IMR-90 (cell line): Measurements from ENCODE around the gene ACSS1. TPM values are rescaled to one million over a fixed set of nuclear protein-coding genes. Genes with fewer than 3 reads are reported as not detected.

ENCODE experiments used
- ATAC-seq: fragments of 200-7000 bp; cut with Tn5 transposase; 2 replicates; pipeline ENCODE4 v1.9.1; 2020; ENCODE audit warnings: low read depth, mild to moderate bottlenecking, moderate library complexity
- BruUV-seq: library from RNA; stranded (reverse); fragments of 400-500 nt; replicated peaks from 2 replicates; lab custom pipeline; 2021; lab: Mats Ljungman, UMichigan
- CTCF ChIA-PET: fragments of 300-600 bp; formaldehyde crosslinking; extraction: SDS; loops from one replicate; lab custom pipeline; 2021; ENCODE audit warnings: antibody characterized with exemption; lab: Yijun Ruan, JAX
- POLR2A ChIA-PET: fragments of 300-600 bp; sonication (Branson Sonifier 250); formaldehyde crosslinking; loops from one replicate; lab custom pipeline; 2022; ENCODE audit warnings: antibody characterized with exemption; ENCODE audit not compliant: unreplicated experiment; lab: Charles Lee
- DNase-seq: peaks from one replicate; pipeline ENCODE4 v3.0.0; 2013
- H2AFZ ChIP-seq: replicated peaks from 2 replicates; pipeline ENCODE3; 2013; ENCODE audit warnings: low read length, mild to moderate bottlenecking; ENCODE audit not compliant: poor library complexity
- H2AK5ac ChIP-seq: 2 replicates; pipeline ENCODE4 v1.6.1; 2013; ENCODE audit warnings: low read depth, low read length, inconsistent platforms
- H2AK9ac ChIP-seq: replicated peaks from 2 replicates; pipeline ENCODE3; 2013; ENCODE audit warnings: mild to moderate bottlenecking, low read depth, low read length, moderate library complexity; ENCODE audit not compliant: poor library complexity
- H2BK120ac ChIP-seq: 2 replicates; pipeline ENCODE4 v1.6.1; 2013; ENCODE audit warnings: low read depth, low read length, inconsistent platforms
- H2BK15ac ChIP-seq: 3 replicates; pipeline ENCODE4 v1.6.1; 2013; ENCODE audit warnings: low read depth, low read length, inconsistent platforms
- H2BK20ac ChIP-seq: 2 replicates; pipeline ENCODE4 v1.6.1; 2013; ENCODE audit warnings: low read depth, mild to moderate bottlenecking, inconsistent platforms, low read length, moderate library complexity
- H2BK5ac ChIP-seq: 2 replicates; pipeline ENCODE4 v1.6.1; 2013; ENCODE audit warnings: mild to moderate bottlenecking, low read depth, low read length, inconsistent platforms; ENCODE audit not compliant: poor library complexity, severe bottlenecking
- H3K14ac ChIP-seq: replicated peaks from 2 replicates; pipeline ENCODE4 v1.6.1; 2013; ENCODE audit warnings: low read depth, low read length, inconsistent platforms
- H3K18ac ChIP-seq: 2 replicates; pipeline ENCODE4 v1.6.1; 2013; ENCODE audit warnings: low read depth, low read length, control low read depth
- H3K23ac ChIP-seq: 2 replicates; pipeline ENCODE4 v1.6.1; 2013; ENCODE audit warnings: low read depth, low read length, inconsistent platforms
- H3K27ac ChIP-seq: 2 replicates; pipeline ENCODE4 v1.5.1; 2013; ENCODE audit warnings: mild to moderate bottlenecking, control low read depth, low read length; ENCODE audit not compliant: insufficient read depth
- H3K27me3 ChIP-seq: 2 replicates; pipeline ENCODE4 v1.6.1; 2013; ENCODE audit warnings: low read length; ENCODE audit not compliant: control insufficient read depth, insufficient read depth
- H3K36me3 ChIP-seq: 2 replicates; pipeline ENCODE4 v1.6.1; 2013; ENCODE audit warnings: low read length, mixed read lengths; ENCODE audit not compliant: control insufficient read depth, insufficient read depth
- H3K4ac ChIP-seq: 2 replicates; pipeline ENCODE4 v1.6.1; 2013; ENCODE audit warnings: low read depth, low read length, inconsistent platforms
- H3K4me1 ChIP-seq: 2 replicates; pipeline ENCODE4 v1.6.1; 2013; ENCODE audit warnings: low read length, mixed read lengths; ENCODE audit not compliant: control insufficient read depth, insufficient read depth
- H3K4me2 ChIP-seq: 2 replicates; pipeline ENCODE4 v1.6.1; 2013; ENCODE audit warnings: low read depth, mild to moderate bottlenecking, control low read depth, low read length, moderate library complexity
- H3K4me3 ChIP-seq: 2 replicates; pipeline ENCODE4 v1.5.1; 2013; ENCODE audit warnings: low read depth, mild to moderate bottlenecking, control low read depth, low read length, moderate library complexity; ENCODE audit not compliant: insufficient read depth
- H3K56ac ChIP-seq: 2 replicates; pipeline ENCODE4 v1.6.1; 2013; ENCODE audit warnings: low read length, inconsistent platforms; ENCODE audit not compliant: insufficient read depth; ENCODE audit errors: extremely low read depth
- H3K79me1 ChIP-seq, 2 experiments: 2 replicates each; pipeline ENCODE4 v1.6.1; 2013; ENCODE audit warnings: low read length in 2 of 2, inconsistent platforms in 1 of 2, low read depth in 1 of 2
- H3K9ac ChIP-seq: 2 replicates; pipeline ENCODE4 v1.6.1; 2013; ENCODE audit warnings: low read depth, low read length, control low read depth
- H3K9me1 ChIP-seq: 2 replicates; pipeline ENCODE4 v1.6.1; 2013; ENCODE audit warnings: low read length, inconsistent platforms; ENCODE audit not compliant: insufficient read depth
- H3K9me3 ChIP-seq: 2 replicates; pipeline ENCODE4 v1.6.1; 2013; ENCODE audit warnings: low read length; ENCODE audit not compliant: control insufficient read depth, insufficient read depth
- H4K20me1 ChIP-seq: 2 replicates; pipeline ENCODE4 v1.6.1; 2013; ENCODE audit warnings: low read length, inconsistent platforms; ENCODE audit not compliant: insufficient read depth
- H4K5ac ChIP-seq: 2 replicates; pipeline ENCODE4 v1.6.1; 2013; ENCODE audit warnings: mild to moderate bottlenecking, low read depth, low read length, control low read depth
- H4K8ac ChIP-seq, 2 experiments: 2 replicates each; pipeline ENCODE4 v1.6.1; 2013; ENCODE audit warnings: low read depth in 2 of 2, low read length in 2 of 2, control low read depth in 1 of 2, inconsistent platforms in 1 of 2
- H4K91ac ChIP-seq: 2 replicates; pipeline ENCODE4 v1.6.1; 2013; ENCODE audit warnings: low read depth, low read length, inconsistent platforms; ENCODE audit not compliant: insufficient read depth
- BHLHE40 ChIP-seq: fragments of 150-350 bp; IDR thresholded peaks from 2 replicates; pipeline ENCODE4 v1.6.1; 2016; ENCODE audit warnings: mild to moderate bottlenecking, low read depth, low read length
- CEBPB ChIP-seq: IDR thresholded peaks from 2 replicates; pipeline ENCODE4 v1.6.1; 2012; ENCODE audit warnings: low read depth, low read length, improper control_type of control experiment
- CHD1 ChIP-seq: IDR thresholded peaks from 2 replicates; pipeline ENCODE4 v1.6.1; 2012; ENCODE audit warnings: low read depth, low read length, improper control_type of control experiment
- FOS ChIP-seq: fragments of 150-350 bp; IDR thresholded peaks from 2 replicates; pipeline ENCODE4 v1.6.1; 2016; ENCODE audit warnings: low read depth, low read length
- MAFK ChIP-seq: IDR thresholded peaks from 2 replicates; pipeline ENCODE4 v1.6.1; 2012; ENCODE audit warnings: low read depth, low read length, improper control_type of control experiment
- MAZ ChIP-seq: IDR thresholded peaks from 2 replicates; pipeline ENCODE4 v1.6.1; 2012; ENCODE audit warnings: low read depth, mild to moderate bottlenecking, low read length, improper control_type of control experiment, moderate library complexity, borderline replicate concordance
- MXI1 ChIP-seq: IDR thresholded peaks from 2 replicates; pipeline ENCODE4 v1.6.1; 2012; ENCODE audit warnings: low read depth, mild to moderate bottlenecking, low read length, moderate library complexity, borderline replicate concordance
- NFE2L2 ChIP-seq: fragments of 150-350 bp; IDR thresholded peaks from 2 replicates; pipeline ENCODE4 v1.6.1; 2016; ENCODE audit warnings: low read depth, mild to moderate bottlenecking, low read length
- POLR2A ChIP-seq: IDR thresholded peaks from 2 replicates; pipeline ENCODE4 v1.6.1; 2012; ENCODE audit warnings: mild to moderate bottlenecking, low read depth, low read length
- RAD21 ChIP-seq: IDR thresholded peaks from 2 replicates; pipeline ENCODE4 v1.6.1; 2012; ENCODE audit warnings: low read length, improper control_type of control experiment
- RCOR1 ChIP-seq: IDR thresholded peaks from 2 replicates; pipeline ENCODE4 v1.6.1; 2012; ENCODE audit warnings: mild to moderate bottlenecking, low read length, improper control_type of control experiment; ENCODE audit not compliant: insufficient replicate concordance
- RFX5 ChIP-seq: IDR thresholded peaks from 2 replicates; pipeline ENCODE4 v1.8.0; 2012; ENCODE audit warnings: low read depth, mild to moderate bottlenecking, low read length, moderate library complexity
- SMC3 ChIP-seq: fragments of 150-350 bp; IDR thresholded peaks from 2 replicates; pipeline ENCODE4 v1.6.1; 2016; ENCODE audit warnings: low read depth, mild to moderate bottlenecking, antibody characterized with exemption, low read length, moderate library complexity
- USF2 ChIP-seq: fragments of 150-350 bp; IDR thresholded peaks from 2 replicates; pipeline ENCODE4 v1.6.1; 2017; ENCODE audit warnings: mild to moderate bottlenecking, antibody characterized with exemption, low read length, low read depth
- WGBS, 2 experiments: methylation state at CpG; one replicate each; pipeline versions ENCODE4 v1.1.5 to v1.1.7; 2013; ENCODE audit warnings: missing lambda C conversion rate in 2 of 2; ENCODE audit not compliant: insufficient read length in 1 of 2; ENCODE audit errors: extremely low coverage in 2 of 2; 5-methylcytosine and 5-hydroxymethylcytosine counted together
- dilution Hi-C: fragments of 300-500 bp; cut with HindIII; formaldehyde crosslinking; loops from one replicate; pipeline ENCODE4 v1.14.3; 2018; ENCODE audit warnings: low sequenced_read_pairs; ENCODE audit not compliant: unreplicated experiment
- in situ Hi-C: fragments of 300-500 bp; cut with MboI; formaldehyde crosslinking; loops from 3 replicates; pipeline ENCODE4 v1.14.3; 2019; ENCODE audit warnings: low sequenced_read_pairs, inconsistent platforms, mixed read lengths
- intact Hi-C: fragments of 100-400 bp; cut with micrococcal nuclease; formaldehyde crosslinking; loops from 2 replicates; pipeline ENCODE4 v1.10.0; 2022
- polyA plus RNA-seq, 3 experiments: library from polyadenylated mRNA; depleted of rRNA; stranded (reverse); fragments of >200 nt; gene quantifications; 2 replicates each; pipeline ENCODE4 v1.2.3, GENCODE V29; 2012; ENCODE audit warnings: low replicate concordance in 1 of 3
- total RNA-seq: library from RNA; depleted of rRNA; stranded (reverse); fragments of >200 nt; gene quantifications from 2 replicates; pipeline ENCODE4 v1.2.3, GENCODE V29; 2012
- TF ChIP-seq, protein P1 (sequence below): fragments of 150-350 bp; IDR thresholded peaks from 2 replicates; pipeline ENCODE4 v1.6.1; 2016; ENCODE audit warnings: low read depth, mild to moderate bottlenecking, low read length, moderate library complexity, borderline replicate concordance
- TF ChIP-seq, protein P2 (sequence below): conservative IDR thresholded peaks from 2 replicates; pipeline ENCODE4 v1.5.1; 2012; ENCODE audit warnings: mild to moderate bottlenecking, low read depth, low read length, improper control_type of control experiment

Gene ACSS1
- total and polyA plus RNA-seq, 2 of the 4 experiments (the other 2 are of a cell fraction), result 0.72 to 1.2 TPM

GRCh38 chr20:25045343-25045712 is 12.6 kb downstream of the ACSS1 start:
- H4K5ac ChIP-seq, result no peak overlapping the region
- H3K18ac ChIP-seq, result no peak overlapping the region
- intact Hi-C loops, result no loop called here
- H2AFZ ChIP-seq, result no peak overlapping the region
- no peak for TF ChIP-seq NFE2L2
- TF ChIP-seq CHD1, result no peak
- TF ChIP-seq RAD21, result no peak
- no peak for TF ChIP-seq MAFK
- no peak for TF ChIP-seq BHLHE40
- no peak for TF ChIP-seq RFX5
- TF ChIP-seq, protein P1, sequence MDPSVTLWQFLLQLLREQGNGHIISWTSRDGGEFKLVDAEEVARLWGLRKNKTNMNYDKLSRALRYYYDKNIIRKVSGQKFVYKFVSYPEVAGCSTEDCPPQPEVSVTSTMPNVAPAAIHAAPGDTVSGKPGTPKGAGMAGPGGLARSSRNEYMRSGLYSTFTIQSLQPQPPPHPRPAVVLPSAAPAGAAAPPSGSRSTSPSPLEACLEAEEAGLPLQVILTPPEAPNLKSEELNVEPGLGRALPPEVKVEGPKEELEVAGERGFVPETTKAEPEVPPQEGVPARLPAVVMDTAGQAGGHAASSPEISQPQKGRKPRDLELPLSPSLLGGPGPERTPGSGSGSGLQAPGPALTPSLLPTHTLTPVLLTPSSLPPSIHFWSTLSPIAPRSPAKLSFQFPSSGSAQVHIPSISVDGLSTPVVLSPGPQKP, result no peak
- TF ChIP-seq SMC3, result no peak
- TF ChIP-seq, protein P2, sequence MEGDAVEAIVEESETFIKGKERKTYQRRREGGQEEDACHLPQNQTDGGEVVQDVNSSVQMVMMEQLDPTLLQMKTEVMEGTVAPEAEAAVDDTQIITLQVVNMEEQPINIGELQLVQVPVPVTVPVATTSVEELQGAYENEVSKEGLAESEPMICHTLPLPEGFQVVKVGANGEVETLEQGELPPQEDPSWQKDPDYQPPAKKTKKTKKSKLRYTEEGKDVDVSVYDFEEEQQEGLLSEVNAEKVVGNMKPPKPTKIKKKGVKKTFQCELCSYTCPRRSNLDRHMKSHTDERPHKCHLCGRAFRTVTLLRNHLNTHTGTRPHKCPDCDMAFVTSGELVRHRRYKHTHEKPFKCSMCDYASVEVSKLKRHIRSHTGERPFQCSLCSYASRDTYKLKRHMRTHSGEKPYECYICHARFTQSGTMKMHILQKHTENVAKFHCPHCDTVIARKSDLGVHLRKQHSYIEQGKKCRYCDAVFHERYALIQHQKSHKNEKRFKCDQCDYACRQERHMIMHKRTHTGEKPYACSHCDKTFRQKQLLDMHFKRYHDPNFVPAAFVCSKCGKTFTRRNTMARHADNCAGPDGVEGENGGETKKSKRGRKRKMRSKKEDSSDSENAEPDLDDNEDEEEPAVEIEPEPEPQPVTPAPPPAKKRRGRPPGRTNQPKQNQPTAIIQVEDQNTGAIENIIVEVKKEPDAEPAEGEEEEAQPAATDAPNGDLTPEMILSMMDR, result no peak
- TF ChIP-seq MAZ, result no peak
- TF ChIP-seq POLR2A, result no peak
- no peak for TF ChIP-seq USF2
- no peak for TF ChIP-seq FOS
- TF ChIP-seq RCOR1, result no peak
- no peak for TF ChIP-seq CEBPB
- TF ChIP-seq MXI1, result no peak
- H3K9me3 ChIP-seq, result no peaks in the 10 kb centered on the region
- H3K27me3 ChIP-seq, result peaks cover 33% of the 10 kb centered on the region; the same call in 1 of the 2 replicates
- H2BK20ac ChIP-seq, result no peak overlapping the region
- ATAC-seq (no peak), DNase-seq (no peak)
- no peak overlapping the region for H2AK9ac ChIP-seq
- H3K14ac ChIP-seq, result no peak overlapping the region
- H3K4ac ChIP-seq, result no peak overlapping the region
- H4K20me1 ChIP-seq, result no peaks in the 10 kb centered on the region
- H2BK120ac ChIP-seq, result no peak overlapping the region
- no peak overlapping the region for H2BK5ac ChIP-seq
- H2BK15ac ChIP-seq, result no peak overlapping the region
- H3K23ac ChIP-seq, result no peak overlapping the region
- no peak overlapping the region for H2AK5ac ChIP-seq
- dilution Hi-C loops, result no loop called here
- H4K91ac ChIP-seq, result no peak overlapping the region
- no peaks in the 10 kb centered on the region for H3K36me3 ChIP-seq
- in situ Hi-C loops, result no loop called here
- H3K4me1 ChIP-seq, result no peaks in the 10 kb centered on the region; the same call in 1 of the 2 replicates
- no peaks in the 10 kb centered on the region for H3K79me1 ChIP-seq
- no TSS peak for BruUV-seq
- no peak overlapping the region for H3K4me3 ChIP-seq
- no peaks in the 10 kb centered on the region; the same call in 1 of the 2 replicates for H3K9me1 ChIP-seq
- 43% methylated on average over 2 of the region's 9 CpGs; no CpG with 5 or more reads in 1 of the 2 experiments for WGBS, 2 experiments
- H4K8ac ChIP-seq, result no peak overlapping the region
- H3K56ac ChIP-seq, result no peak overlapping the region
- no peak overlapping the region for H3K27ac ChIP-seq
- no peak overlapping the region for H3K9ac ChIP-seq
- POLR2A ChIA-PET, result no interaction called here
- CTCF ChIA-PET, result no interaction called here
- H3K4me2 ChIP-seq, result no peak overlapping the region
